ENCODE measurements around the gene SLC16A2. TPM values are rescaled to one million over a fixed set of nuclear protein-coding genes. Genes with fewer than 3 reads are reported as not detected.

SLC16A2 gene
- total RNA-seq, 1 experiment from 2014 or later, result 34.5 TPM

DNA sequence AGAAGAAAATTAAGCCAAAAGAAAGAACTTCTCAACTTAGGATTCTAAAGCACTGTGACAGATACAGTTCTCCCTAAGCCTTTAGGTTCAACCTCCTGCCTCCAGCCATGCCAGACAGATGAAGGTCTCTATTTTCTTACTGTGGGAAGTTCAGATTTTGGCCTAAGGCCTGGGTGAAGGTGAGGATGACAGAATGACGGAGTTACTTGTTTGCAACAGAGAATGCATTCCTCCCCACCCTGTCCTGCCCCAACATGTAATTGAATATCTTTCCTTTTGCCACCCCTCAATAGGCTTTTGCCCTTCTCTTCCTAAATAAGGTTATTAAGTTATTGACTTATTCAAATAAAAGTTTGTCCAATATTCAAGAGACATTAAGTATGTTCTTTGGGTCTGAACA, 25.6 kb downstream of the SLC16A2 start:
- ChIA-PET CTCF (no interaction called here), POLR2A (no interaction called here)
- intact Hi-C loops (cut with micrococcal nuclease; ENCODE audit: unreplicated experiment) (no loop called here), in situ Hi-C loops (cut with HindIII; ENCODE audit: low pct_unique_long_range_greater_than_20kb, low sequenced_read_pairs) (no loop called here)
- no peak for ATAC-seq
- H3K36me3 ChIP-seq (ENCODE audit: control insufficient read depth, insufficient read depth, low read length), result no peaks in the 10 kb centered on the region
- H3K27ac ChIP-seq (ENCODE audit: low read length), result no peak overlapping the region
- H3K9me3 ChIP-seq (ENCODE audit: control insufficient read depth, insufficient read depth, low read depth, low read length), result no peaks in the 10 kb centered on the region
- BruUV-seq (replicated peaks), result no TSS peak
- H3K4me1 ChIP-seq (ENCODE audit: control insufficient read depth, insufficient read depth, low read length), result no peaks in the 10 kb centered on the region; the same call in 1 of the 2 replicates
- TF ChIP-seq, protein P1, sequence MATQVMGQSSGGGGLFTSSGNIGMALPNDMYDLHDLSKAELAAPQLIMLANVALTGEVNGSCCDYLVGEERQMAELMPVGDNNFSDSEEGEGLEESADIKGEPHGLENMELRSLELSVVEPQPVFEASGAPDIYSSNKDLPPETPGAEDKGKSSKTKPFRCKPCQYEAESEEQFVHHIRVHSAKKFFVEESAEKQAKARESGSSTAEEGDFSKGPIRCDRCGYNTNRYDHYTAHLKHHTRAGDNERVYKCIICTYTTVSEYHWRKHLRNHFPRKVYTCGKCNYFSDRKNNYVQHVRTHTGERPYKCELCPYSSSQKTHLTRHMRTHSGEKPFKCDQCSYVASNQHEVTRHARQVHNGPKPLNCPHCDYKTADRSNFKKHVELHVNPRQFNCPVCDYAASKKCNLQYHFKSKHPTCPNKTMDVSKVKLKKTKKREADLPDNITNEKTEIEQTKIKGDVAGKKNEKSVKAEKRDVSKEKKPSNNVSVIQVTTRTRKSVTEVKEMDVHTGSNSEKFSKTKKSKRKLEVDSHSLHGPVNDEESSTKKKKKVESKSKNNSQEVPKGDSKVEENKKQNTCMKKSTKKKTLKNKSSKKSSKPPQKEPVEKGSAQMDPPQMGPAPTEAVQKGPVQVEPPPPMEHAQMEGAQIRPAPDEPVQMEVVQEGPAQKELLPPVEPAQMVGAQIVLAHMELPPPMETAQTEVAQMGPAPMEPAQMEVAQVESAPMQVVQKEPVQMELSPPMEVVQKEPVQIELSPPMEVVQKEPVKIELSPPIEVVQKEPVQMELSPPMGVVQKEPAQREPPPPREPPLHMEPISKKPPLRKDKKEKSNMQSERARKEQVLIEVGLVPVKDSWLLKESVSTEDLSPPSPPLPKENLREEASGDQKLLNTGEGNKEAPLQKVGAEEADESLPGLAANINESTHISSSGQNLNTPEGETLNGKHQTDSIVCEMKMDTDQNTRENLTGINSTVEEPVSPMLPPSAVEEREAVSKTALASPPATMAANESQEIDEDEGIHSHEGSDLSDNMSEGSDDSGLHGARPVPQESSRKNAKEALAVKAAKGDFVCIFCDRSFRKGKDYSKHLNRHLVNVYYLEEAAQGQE (IDR thresholded peaks at IDR 0.05; ENCODE audit: insufficient read depth in 1 of 2, low read depth in 2 of 2, low read length in 1 of 2), result no peak
- TF ChIP-seq SIN3A (IDR thresholded peaks at IDR 0.05; ENCODE audit: borderline replicate concordance, insufficient read depth, low read depth, low read length) (no peak), POLR2AphosphoS5 (IDR thresholded peaks at IDR 0.05; ENCODE audit: low read depth, low read length) (no peak), TCF7L2 (IDR thresholded peaks at IDR 0.05; ENCODE audit: low read depth, low read length) (no peak)
- TF ChIP-seq, protein P2, sequence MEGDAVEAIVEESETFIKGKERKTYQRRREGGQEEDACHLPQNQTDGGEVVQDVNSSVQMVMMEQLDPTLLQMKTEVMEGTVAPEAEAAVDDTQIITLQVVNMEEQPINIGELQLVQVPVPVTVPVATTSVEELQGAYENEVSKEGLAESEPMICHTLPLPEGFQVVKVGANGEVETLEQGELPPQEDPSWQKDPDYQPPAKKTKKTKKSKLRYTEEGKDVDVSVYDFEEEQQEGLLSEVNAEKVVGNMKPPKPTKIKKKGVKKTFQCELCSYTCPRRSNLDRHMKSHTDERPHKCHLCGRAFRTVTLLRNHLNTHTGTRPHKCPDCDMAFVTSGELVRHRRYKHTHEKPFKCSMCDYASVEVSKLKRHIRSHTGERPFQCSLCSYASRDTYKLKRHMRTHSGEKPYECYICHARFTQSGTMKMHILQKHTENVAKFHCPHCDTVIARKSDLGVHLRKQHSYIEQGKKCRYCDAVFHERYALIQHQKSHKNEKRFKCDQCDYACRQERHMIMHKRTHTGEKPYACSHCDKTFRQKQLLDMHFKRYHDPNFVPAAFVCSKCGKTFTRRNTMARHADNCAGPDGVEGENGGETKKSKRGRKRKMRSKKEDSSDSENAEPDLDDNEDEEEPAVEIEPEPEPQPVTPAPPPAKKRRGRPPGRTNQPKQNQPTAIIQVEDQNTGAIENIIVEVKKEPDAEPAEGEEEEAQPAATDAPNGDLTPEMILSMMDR (IDR thresholded peaks at IDR 0.05), result no peak
- H3K27me3 ChIP-seq (ENCODE audit: control insufficient read depth, insufficient read depth, low read length), result no peaks in the 10 kb centered on the region
- DNase-seq (ENCODE audit: low read depth, low spot score), result no peak
- H3K4me3 ChIP-seq (ENCODE audit: low read depth in 2 of 2, low read length in 2 of 2), result no peak overlapping the region

DNA sequence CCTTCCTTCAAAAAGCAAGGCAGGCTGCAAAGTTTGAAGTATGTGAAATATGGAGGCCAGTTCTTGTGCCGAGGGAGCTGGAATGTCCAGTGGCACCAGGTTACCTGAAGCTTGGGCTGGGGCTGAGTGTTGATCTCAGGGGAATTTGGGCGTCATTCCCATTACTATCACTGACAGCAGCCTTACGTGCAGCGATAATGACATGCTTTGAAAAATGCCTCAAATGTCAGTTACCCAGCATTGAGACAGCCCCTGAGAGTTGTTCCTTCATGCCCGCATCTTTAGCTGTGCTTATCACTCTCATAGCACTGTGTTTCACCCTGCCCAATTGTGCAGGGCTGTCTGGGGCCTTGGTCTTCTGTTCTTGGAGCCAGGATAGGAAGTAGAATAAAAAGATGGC, 27.4 kb downstream of the SLC16A2 start:
- CTCF ChIA-PET, result no interaction called here
- TF ChIP-seq, protein P1 (IDR thresholded peaks at IDR 0.05; ENCODE audit: insufficient read depth in 1 of 2, low read depth in 2 of 2, low read length in 1 of 2), result no peak
- TF ChIP-seq TCF7L2 (IDR thresholded peaks at IDR 0.05; ENCODE audit: low read depth, low read length), result no peak
- TF ChIP-seq POLR2AphosphoS5 (IDR thresholded peaks at IDR 0.05; ENCODE audit: low read depth, low read length), result no peak
- TF ChIP-seq SIN3A (IDR thresholded peaks at IDR 0.05; ENCODE audit: borderline replicate concordance, insufficient read depth, low read depth, low read length), result no peak
- TF ChIP-seq, protein P2 (IDR thresholded peaks at IDR 0.05), result no peak
- Histone ChIP-seq H3K4me1 (ENCODE audit: control insufficient read depth, insufficient read depth, low read length) (no peaks in the 10 kb centered on the region; the same call in 1 of the 2 replicates), H3K27me3 (ENCODE audit: control insufficient read depth, insufficient read depth, low read length) (no peaks in the 10 kb centered on the region), H3K9me3 (ENCODE audit: control insufficient read depth, insufficient read depth, low read depth, low read length) (no peaks in the 10 kb centered on the region), H3K36me3 (ENCODE audit: control insufficient read depth, insufficient read depth, low read length) (no peaks in the 10 kb centered on the region), H3K27ac (ENCODE audit: low read length) (no peak overlapping the region), H3K4me3 (ENCODE audit: low read depth in 2 of 2, low read length in 2 of 2) (no peak overlapping the region)
- no peak for DNase-seq (ENCODE audit: low read depth, low spot score)
- in situ Hi-C loops (cut with HindIII; ENCODE audit: low pct_unique_long_range_greater_than_20kb, low sequenced_read_pairs) (no loop called here), intact Hi-C loops (cut with micrococcal nuclease; ENCODE audit: unreplicated experiment) (no loop called here)
- POLR2A ChIA-PET, result no interaction called here
- ATAC-seq, result no peak
- no TSS peak for BruUV-seq (replicated peaks)

All from Panc1 (cell line).